Epithelial cell of prostate (primary cell): Measurements from ENCODE around the gene TM6SF1.
"Not testable (repeated sequence)": the region's sequence is repeated elsewhere in the genome, so short reads cannot be mapped to it uniquely, and the experiment has no call there.

Experiments used
- DNase-seq: peaks from one replicate; pipeline ENCODE4 v3.0.0-alpha.2; 2011; ENCODE audit warnings: low read depth, low spot score
- H3K27ac ChIP-seq: fragments of 450-650 bp; 2 replicates; pipeline ENCODE4 v1.5.1; 2017; ENCODE audit warnings: mild to moderate bottlenecking

The TM6SF1 gene

GRCh38 chr15:83085864-83086552 lies 21.4 kb upstream of the TM6SF1 start:
- DNase-seq, H3K27ac ChIP-seq: not testable (repeated sequence)

DNA sequence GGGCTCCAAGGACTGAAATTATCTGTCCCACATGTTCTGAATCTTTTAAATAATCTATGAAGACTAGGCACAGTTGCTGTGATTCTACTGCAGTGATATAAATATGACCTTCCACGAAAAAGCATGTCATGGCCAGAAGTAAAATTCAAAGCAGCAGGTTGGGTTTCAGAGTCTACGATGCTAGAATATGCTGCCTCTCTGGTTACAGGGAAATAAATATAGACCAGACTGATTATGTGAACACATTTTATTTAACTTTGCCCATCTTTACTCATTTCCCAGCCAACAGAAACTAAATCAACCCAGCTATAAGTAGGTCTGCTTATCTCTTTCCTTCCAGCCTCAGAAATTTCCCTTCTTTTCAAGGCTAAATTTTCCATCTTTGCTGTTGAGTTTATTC lies 19.9 kb upstream of the TM6SF1 start:
- DNase-seq, result no peak
- no peak overlapping the region for H3K27ac ChIP-seq

DNA sequence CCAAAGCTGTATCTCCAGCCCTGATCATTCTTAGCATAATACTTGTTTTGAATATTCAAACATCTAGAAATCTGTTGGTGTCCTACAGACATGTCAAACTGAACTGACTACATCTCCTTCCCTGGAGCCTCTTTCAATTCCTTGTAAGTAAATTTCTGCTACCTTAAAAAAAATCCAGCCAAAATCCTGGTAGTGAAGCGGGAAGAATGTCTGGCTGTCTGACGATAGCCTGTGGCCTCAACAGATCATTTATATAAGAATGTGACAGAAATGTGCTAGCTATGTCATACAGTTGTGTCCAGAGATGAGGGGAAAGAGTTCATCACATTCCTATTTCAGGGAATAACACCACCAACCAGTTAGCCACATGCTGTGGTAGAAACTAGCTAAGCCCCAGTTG lies 18.6 kb upstream of the TM6SF1 start:
- H3K27ac ChIP-seq, result no peak overlapping the region
- no peak for DNase-seq

GRCh38 chr15:83090465-83090864 lies 17.0 kb upstream of the TM6SF1 start:
- no peak overlapping the region for H3K27ac ChIP-seq
- DNase-seq, result no peak

- H3K27ac ChIP-seq, result peak overlapping the region; percentile 65
- not testable (repeated sequence) for DNase-seq
Observed at GRCh38 chr15:83091965-83092308, 15.5 kb upstream of the TM6SF1 start.

DNA sequence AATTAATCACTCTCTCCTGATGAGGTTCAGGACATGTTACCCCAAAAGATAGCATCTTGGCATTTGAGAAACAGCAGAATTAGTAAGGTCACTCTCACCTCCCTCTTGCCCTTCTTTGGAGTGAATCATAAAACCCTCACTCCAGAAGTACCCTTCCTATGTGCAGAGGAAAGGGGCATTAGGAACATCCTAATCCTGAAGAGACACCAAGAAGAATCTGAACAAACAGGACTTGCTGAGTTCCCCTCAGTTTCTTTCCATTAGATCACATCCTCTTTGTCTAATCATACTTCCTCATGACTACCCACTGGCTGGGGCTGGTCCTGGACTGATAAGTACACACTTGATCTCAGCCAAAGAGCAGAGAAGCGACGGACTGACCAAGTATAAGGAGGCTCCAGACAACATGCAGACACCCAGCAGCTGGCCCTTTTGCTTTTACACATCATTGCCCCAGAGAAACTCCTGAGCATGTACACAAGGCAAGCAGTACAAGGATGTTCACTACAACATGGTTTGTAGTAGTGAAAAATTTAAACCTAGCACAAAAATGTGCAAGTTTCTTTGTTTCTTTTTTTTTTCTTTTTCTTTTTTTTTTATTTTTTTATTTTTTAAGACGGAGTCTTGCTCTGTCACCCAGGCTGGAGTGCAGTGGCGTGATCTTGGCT lies 15.0 kb upstream of the TM6SF1 start:
- peak; percentile 41 for DNase-seq
- peak overlapping the region; percentile 65 for H3K27ac ChIP-seq

- no peak for DNase-seq
- H3K27ac ChIP-seq, result no peak overlapping the region
Observed at GRCh38 chr15:83094583-83094982, 12.9 kb upstream of the TM6SF1 start.

DNA sequence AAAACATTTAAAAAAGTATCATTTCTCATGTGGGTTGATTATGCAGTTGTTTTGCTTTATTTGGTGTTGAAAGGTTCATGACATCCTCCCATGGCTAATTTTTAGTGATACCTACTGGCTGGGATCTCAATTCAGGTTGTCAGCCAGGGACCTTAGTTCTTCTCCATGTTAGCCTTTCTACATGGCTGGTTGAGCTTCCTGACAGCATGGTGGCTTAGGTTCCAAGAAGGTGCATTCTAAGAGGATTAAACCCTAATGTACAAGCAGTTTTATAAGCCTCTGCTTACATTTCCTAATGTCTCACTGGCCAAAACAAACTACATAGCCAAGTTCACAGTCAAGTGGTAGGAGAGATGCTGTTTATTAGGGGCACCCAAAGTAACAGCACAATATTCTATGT lies 9.4 kb upstream of the TM6SF1 start:
- DNase-seq, result no peak
- no peak overlapping the region for H3K27ac ChIP-seq

DNA sequence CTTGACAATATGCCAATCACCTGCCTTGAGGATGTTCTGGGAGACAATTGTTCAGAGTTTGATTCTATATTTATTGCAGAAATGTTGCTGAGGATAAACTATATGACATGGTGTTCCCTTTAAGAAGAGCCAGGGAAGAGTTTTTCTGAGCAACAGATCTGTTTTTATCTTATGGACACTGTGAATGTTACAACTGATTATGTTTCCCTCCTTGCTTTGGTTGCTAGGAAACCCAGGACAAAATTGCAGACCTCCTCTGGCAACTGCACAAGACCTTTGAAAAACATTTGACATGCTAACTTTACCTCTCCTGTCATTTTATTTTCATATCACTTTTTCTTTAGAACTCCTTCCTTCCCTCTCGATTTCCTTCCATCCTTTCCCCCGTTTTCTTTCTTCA lies 8.2 kb upstream of the TM6SF1 start:
- no peak for DNase-seq
- H3K27ac ChIP-seq, result no peak overlapping the region

- H3K27ac ChIP-seq, result no peak overlapping the region
- DNase-seq, result no peak
Observed at GRCh38 chr15:83100097-83100646, 7.3 kb upstream of the TM6SF1 start.

GRCh38 chr15:83102346-83102745 lies 5.1 kb upstream of the TM6SF1 start:
- no peak for DNase-seq
- H3K27ac ChIP-seq, result no peak overlapping the region

DNA sequence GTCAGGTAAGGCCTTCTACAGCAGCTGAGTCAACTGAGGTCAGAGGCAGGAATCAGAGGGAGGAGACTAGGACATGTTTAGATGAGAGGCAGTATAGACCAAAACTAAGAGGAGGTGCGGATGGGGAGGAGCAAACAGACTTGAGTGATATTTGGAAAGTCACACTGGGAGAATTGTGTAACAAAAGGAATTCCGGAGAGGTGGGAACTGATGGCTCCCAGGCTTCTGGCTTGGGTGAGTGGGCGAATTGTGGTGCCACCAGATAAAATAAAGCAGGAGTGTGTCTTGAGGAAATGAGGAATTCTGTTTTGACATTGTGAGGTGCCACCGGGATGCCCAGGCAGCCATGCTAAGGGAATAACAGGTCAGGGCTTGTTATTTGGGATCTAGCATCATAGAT lies 3.3 kb upstream of the TM6SF1 start:
- no peak for DNase-seq

DNA sequence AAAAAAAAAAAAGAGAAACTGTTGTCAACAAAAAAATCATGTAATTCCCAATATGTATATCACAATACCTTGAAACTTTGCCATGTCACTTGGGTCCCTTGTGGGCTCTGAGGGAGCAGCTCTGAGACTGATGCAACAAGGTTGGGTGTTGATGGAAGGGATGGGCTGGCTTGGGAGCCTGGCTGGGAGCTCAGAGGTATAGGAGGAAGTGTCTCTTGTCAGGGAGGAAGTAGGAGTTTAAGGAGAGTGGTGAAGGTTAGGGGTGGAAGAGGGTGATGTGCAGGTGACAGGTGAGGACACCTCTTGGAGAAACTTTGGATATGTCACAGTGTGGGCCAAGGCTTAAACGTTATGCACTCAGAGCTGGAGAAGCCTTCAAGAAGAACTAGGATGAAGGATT lies 2.0 kb upstream of the TM6SF1 start:
- no peak overlapping the region for H3K27ac ChIP-seq
- no peak for DNase-seq

More for the DNA sequence above, 3.3 kb upstream of the TM6SF1 start:
- H3K27ac ChIP-seq, result no peak overlapping the region

- H3K27ac ChIP-seq, result no peak overlapping the region
- DNase-seq, result no peak
Observed at GRCh38 chr15:83107841-83108181, 366 bp downstream of the TM6SF1 start.

DNA sequence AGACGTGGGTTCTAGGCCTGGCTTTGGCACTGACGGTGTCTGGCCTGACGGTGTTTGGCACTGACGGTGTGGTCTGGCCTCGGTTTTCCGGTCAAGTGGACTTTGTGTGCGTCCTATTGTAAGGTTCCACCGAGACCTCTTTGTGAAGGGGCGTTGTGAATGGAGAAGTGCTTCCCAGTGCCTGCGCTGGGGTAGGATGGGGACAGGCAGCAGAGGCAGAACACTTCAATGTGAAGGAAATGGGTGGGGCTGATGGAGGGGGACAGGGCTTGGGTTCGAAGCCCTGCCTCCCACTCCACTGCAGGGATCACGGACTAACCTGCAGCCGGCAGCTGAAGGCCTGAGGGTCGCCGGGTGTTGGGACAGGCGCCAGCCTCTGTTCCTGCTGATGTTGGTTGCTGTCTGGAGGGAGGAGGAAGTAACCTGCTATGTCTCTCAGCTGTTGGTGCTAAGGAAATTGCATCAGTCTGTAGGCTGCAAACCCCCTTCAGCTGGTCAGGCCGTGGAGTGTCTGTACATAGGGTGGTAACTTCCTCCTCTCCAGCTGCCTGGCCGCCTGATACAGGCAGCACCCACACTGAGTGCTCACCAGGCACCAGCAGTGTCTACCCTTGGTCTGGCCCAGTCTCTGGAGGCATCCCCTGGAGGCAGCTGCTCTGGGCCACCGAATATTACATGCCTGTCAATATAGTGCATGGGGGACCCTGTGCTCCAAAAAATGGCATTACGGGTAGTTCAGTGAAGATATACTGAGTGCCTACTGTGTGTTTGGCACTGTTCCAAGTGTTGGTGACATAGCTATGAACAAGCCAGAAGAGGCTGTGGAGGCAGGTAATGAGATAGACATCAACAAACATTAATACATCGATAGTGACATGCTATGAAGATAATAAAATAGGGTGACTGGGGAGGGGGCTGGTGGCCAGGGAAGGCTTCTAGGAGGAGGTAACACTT lies 1.1 kb downstream of the TM6SF1 start:
- DNase-seq, result no peak
- H3K27ac ChIP-seq, result peak overlapping the region; percentile 24

GRCh38 chr15:83109532-83109931 lies 2.1 kb downstream of the TM6SF1 start:
- H3K27ac ChIP-seq, result no peak overlapping the region
- no peak for DNase-seq

DNA sequence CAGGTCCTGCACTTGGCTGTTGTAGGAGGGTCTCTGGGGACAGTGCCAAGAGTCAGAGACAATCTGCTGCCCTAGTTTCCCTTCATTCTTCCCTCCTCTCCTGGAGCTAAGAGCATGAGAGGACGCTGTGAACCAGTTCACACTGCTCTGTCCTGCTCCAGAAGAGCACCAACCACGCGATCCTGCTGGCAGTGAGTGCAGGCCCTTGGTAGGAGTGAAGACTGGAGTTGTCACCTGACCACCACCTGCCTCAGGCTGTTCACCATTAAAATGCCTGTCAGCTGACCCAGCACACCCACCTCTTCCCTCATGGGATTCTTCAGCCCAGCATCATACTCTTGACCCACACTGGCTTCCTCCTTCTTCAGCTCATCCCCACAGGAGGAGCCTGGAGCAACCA lies 2.9 kb downstream of the TM6SF1 start:
- DNase-seq, result no peak
- no peak overlapping the region for H3K27ac ChIP-seq

GRCh38 chr15:83111149-83111548 lies 3.7 kb downstream of the TM6SF1 start:
- no peak overlapping the region for H3K27ac ChIP-seq
- no peak for DNase-seq

GRCh38 chr15:83112233-83112955 lies 4.9 kb downstream of the TM6SF1 start:
- no peak overlapping the region for H3K27ac ChIP-seq

DNA sequence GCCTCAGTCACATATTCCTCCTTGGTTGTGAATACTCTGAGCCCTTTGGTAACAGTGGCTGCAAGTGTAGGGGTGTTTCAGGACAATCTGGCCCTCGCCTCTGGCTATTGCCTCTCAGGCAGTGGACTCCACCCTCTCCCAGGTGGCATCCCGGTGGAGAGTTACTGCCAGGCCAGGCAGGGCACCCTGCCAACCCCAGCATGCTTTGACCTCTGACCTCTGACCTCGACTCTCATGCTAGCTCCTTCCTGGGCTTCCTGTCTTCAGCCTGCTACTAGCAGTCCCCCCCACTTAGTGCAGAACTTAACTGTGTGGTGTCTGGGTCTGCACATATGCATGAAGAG lies 5.5 kb downstream of the TM6SF1 start:
- no peak for DNase-seq

More at GRCh38 chr15:83112233-83112955, 4.9 kb downstream of the TM6SF1 start:
- no peak for DNase-seq

More for the DNA sequence above, 5.5 kb downstream of the TM6SF1 start:
- H3K27ac ChIP-seq, result no peak overlapping the region
